Osteocyte (in vitro differentiated cells): ENCODE results near the gene NDUFB5. TPM values are rescaled to one million over a fixed set of nuclear protein-coding genes. Genes with fewer than 3 reads are reported as not detected.
A peak's percentile ranks its signal among the peaks of the same experiment; 100 is the strongest.

Experiments
- DNase-seq: peaks from one replicate; pipeline ENCODE4 v3.0.0; 2021; ENCODE audit warnings: mixed read lengths; ENCODE audit not compliant: unreplicated experiment; ENCODE audit errors: extremely low spot score
- H3K27ac Mint-ChIP-seq: one replicate; pipeline ENCODE4 v1.8.0; 2021; ENCODE audit warnings: mild to moderate bottlenecking, mixed read lengths; ENCODE audit not compliant: unreplicated experiment
- H3K27me3 Mint-ChIP-seq: one replicate; pipeline ENCODE4 v1.8.0; 2021; ENCODE audit warnings: mixed read lengths; ENCODE audit not compliant: unreplicated experiment
- H3K36me3 Mint-ChIP-seq: one replicate; pipeline ENCODE4 v1.8.0; 2021; ENCODE audit warnings: mixed read lengths; ENCODE audit not compliant: unreplicated experiment
- H3K4me1 Mint-ChIP-seq: one replicate; pipeline ENCODE4 v1.8.0; 2021; ENCODE audit warnings: mixed read lengths; ENCODE audit not compliant: unreplicated experiment
- H3K4me3 Mint-ChIP-seq: one replicate; pipeline ENCODE4 v1.8.0; 2021; ENCODE audit warnings: mild to moderate bottlenecking, moderate library complexity, mixed read lengths; ENCODE audit not compliant: unreplicated experiment
- H3K9me3 Mint-ChIP-seq: one replicate; pipeline ENCODE4 v1.8.0; 2021; ENCODE audit warnings: mixed read lengths; ENCODE audit not compliant: unreplicated experiment
- CTCF ChIP-seq: fragments of 200-600 bp; sonication (generic); IDR thresholded peaks from 2 replicates; pipeline ENCODE4 v1.5.0; 2021; ENCODE audit warnings: antibody characterized with exemption, mild to moderate bottlenecking, moderate library complexity
- total RNA-seq: library from RNA; stranded (reverse); gene quantifications from 2 replicates; pipeline ENCODE4 v1.2.1, GENCODE V29; 2021

Gene NDUFB5
- total RNA-seq, 1 donor from 2014 or later, result 87.0 TPM

DNA sequence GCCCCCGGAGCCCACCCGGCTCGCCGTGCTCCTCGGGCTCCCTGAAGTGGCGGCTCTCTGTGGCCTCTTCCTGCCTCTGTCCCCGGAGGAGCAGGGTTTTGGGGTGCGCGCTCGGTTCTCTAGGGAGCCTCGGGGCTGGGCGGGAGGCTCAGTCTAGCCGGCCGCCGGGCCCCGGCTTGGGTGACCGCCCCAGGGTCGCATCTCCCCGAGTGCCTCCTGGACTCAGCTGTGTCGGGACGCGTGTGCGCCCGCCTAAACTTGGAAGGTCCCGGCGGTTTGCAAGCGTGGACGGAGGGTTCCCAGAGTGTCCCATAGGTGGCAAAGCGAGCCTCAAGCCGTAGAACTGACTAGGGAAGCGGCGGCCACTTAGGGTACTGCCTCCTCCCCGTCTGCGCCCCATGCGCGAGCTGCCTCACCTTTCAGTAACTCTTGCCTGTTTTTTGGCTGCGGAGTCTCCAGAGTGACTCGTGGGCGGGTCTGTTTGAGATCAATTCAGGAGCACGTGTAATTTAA lies 41.3 kb upstream of the NDUFB5 start:
- Mint-ChIP-seq H3K27me3 (peaks cover 5% of the 10 kb centered on the region), H3K4me1 (peaks cover 18% of the 10 kb centered on the region), H3K27ac (peak overlapping the region; percentile 91), H3K36me3 (no peaks in the 10 kb centered on the region), H3K4me3 (peak overlapping the region; percentile 97), H3K9me3 (no peaks in the 10 kb centered on the region)
- peak; percentile 54 for TF ChIP-seq CTCF
- peak; percentile 89 for DNase-seq

DNA sequence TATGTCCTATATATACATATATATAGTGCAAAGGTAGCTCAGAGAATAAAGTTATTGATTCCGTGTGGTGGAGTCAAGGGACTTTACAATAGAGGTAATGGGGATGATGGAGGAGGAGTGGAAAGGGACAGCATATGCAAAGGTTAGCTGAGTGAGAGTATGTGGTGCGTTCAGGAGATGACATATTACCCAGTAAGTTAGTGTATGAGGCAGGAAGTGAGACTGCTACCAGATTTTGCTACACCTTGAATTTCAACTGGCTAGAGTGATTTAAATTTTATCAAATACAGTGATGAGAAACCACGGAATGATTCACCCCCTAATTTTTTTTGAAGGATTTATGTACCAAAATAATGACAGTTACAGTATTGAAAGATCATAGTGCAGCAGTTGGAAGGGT lies 39.1 kb upstream of the NDUFB5 start:
- Mint-ChIP-seq H3K4me3 (no peak overlapping the region), H3K27me3 (no peaks in the 10 kb centered on the region), H3K36me3 (peaks cover 2% of the 10 kb centered on the region), H3K4me1 (peaks cover 18% of the 10 kb centered on the region), H3K9me3 (no peaks in the 10 kb centered on the region), H3K27ac (no peak overlapping the region)
- TF ChIP-seq CTCF, result no peak
- DNase-seq, result no peak

DNA sequence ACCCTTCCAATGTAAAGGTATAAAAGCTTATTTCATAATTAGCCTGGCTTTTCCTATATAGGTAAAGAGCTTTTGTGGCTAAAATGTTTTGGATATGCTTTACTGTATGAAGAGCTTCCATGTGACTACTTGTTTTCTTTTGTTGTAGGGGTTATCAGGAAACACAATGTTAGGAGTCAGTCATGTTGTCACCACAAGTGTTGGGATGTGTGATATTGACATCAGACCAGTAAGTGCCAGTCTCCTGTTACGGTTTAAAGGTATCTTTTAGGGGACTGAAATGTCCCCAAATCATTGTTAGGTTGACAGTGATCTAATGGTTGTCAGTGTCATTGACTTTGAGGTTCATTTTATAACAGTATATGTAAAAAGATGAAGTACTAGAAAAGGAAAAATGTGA lies 23.6 kb upstream of the NDUFB5 start:
- DNase-seq, result no peak
- TF ChIP-seq CTCF, result no peak
- H3K27ac Mint-ChIP-seq, result no peak overlapping the region
- no peaks in the 10 kb centered on the region for H3K4me1 Mint-ChIP-seq
- peaks cover 40% of the 10 kb centered on the region for H3K36me3 Mint-ChIP-seq
- H3K4me3 Mint-ChIP-seq, result no peak overlapping the region
- H3K9me3 Mint-ChIP-seq, result no peaks in the 10 kb centered on the region
- H3K27me3 Mint-ChIP-seq, result no peaks in the 10 kb centered on the region

DNA sequence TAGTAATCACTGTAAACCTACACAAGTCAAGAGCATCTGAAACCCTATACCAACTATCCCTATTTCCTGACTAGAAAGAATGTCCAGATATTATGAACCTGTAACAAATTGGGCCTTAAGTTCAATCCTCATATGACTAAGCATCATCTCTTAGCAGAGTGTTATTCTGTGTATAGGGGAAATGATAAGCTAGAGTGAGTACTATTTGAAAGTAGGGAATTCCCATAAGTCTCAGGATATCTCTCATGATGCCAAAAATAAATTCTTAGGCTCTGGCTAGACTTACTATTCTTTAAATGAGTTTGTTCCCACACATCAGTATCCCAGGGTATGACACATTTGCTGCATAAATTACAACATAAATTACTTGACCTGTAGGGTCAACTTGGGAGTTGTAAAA lies 15.5 kb upstream of the NDUFB5 start:
- Mint-ChIP-seq H3K27ac (no peak overlapping the region), H3K36me3 (peaks cover 38% of the 10 kb centered on the region)
- no peak for DNase-seq

GRCh38 chr3:179590669-179591068 lies 13.9 kb upstream of the NDUFB5 start:
- Mint-ChIP-seq H3K27ac (no peak overlapping the region), H3K4me3 (no peak overlapping the region), H3K27me3 (no peaks in the 10 kb centered on the region), H3K36me3 (peaks cover 43% of the 10 kb centered on the region), H3K4me1 (no peaks in the 10 kb centered on the region), H3K9me3 (no peaks in the 10 kb centered on the region)
- no peak for DNase-seq
- TF ChIP-seq CTCF, result no peak

More for the DNA sequence above, 15.5 kb upstream of the NDUFB5 start:
- H3K9me3 Mint-ChIP-seq, result no peaks in the 10 kb centered on the region
- H3K4me1 Mint-ChIP-seq, result no peaks in the 10 kb centered on the region
- no peaks in the 10 kb centered on the region for H3K27me3 Mint-ChIP-seq
- H3K4me3 Mint-ChIP-seq, result no peak overlapping the region
- no peak for TF ChIP-seq CTCF
